ENCODE measurements around the gene FAM98A. TPM values are rescaled to one million over a fixed set of nuclear protein-coding genes. Genes with fewer than 3 reads are reported as not detected.

Gene FAM98A
- polyA plus RNA-seq, result 43.9 TPM
- long read RNA-seq, donor 1, transcript FAM98A-201 (8 exons, 2,816 nt), result major isoform, 7 of 7 reads
- long read RNA-seq, donor 1, partial matches to known transcripts, result 0 of 7 reads
- long read RNA-seq, donor 1, other reads (novel, unspliced or antisense), result 0 of 7 reads
- long read RNA-seq, donor 2, transcript FAM98A-201 (8 exons, 2,816 nt), result major isoform, 8 of 9 reads
- long read RNA-seq, donor 2, partial matches to known transcripts, result 0 of 9 reads
- long read RNA-seq, donor 2, other reads (novel, unspliced or antisense), result 0 of 9 reads
- long read RNA-seq, donor 3, result 0 reads
- long read RNA-seq, donor 4, partial matches to known transcripts, result 0 of 1 reads
- long read RNA-seq, donor 4, other reads (novel, unspliced or antisense), result 0 of 1 reads
- long read RNA-seq, donor 5, transcript FAM98A-201 (8 exons, 2,816 nt), result major isoform, 5 of 6 reads
- long read RNA-seq, donor 5, partial matches to known transcripts, result 0 of 6 reads
- long read RNA-seq, donor 5, other reads (novel, unspliced or antisense), result 0 of 6 reads
- long read RNA-seq, donor 6, transcript FAM98A-201 (8 exons, 2,816 nt), result major isoform, 6 of 10 reads
- long read RNA-seq, donor 6, partial matches to known transcripts, result 0 of 10 reads
- long read RNA-seq, donor 6, other reads (novel, unspliced or antisense), result 0 of 10 reads
- long read RNA-seq, donor 7, partial matches to known transcripts, result 0 of 5 reads
- long read RNA-seq, donor 7, other reads (novel, unspliced or antisense), result 0 of 5 reads
- long read RNA-seq, donor 8, transcript FAM98A-201 (8 exons, 2,816 nt), result major isoform, 9 of 13 reads
- long read RNA-seq, donor 8, partial matches to known transcripts, result 0 of 13 reads
- long read RNA-seq, donor 8, other reads (novel, unspliced or antisense), result 0 of 13 reads
- long read RNA-seq, donor 9, partial matches to known transcripts, result 0 of 5 reads
- long read RNA-seq, donor 9, other reads (novel, unspliced or antisense), result 0 of 5 reads
- long read RNA-seq, donor 10, transcript FAM98A-201 (8 exons, 2,816 nt), result major isoform, 14 of 15 reads
- long read RNA-seq, donor 10, partial matches to known transcripts, result 0 of 15 reads
- long read RNA-seq, donor 10, other reads (novel, unspliced or antisense), result 0 of 15 reads
- long read RNA-seq, donor 11, transcript FAM98A-201 (8 exons, 2,816 nt), result major isoform, 5 of 5 reads
- long read RNA-seq, donor 11, partial matches to known transcripts, result 0 of 5 reads
- long read RNA-seq, donor 11, other reads (novel, unspliced or antisense), result 0 of 5 reads

DNA sequence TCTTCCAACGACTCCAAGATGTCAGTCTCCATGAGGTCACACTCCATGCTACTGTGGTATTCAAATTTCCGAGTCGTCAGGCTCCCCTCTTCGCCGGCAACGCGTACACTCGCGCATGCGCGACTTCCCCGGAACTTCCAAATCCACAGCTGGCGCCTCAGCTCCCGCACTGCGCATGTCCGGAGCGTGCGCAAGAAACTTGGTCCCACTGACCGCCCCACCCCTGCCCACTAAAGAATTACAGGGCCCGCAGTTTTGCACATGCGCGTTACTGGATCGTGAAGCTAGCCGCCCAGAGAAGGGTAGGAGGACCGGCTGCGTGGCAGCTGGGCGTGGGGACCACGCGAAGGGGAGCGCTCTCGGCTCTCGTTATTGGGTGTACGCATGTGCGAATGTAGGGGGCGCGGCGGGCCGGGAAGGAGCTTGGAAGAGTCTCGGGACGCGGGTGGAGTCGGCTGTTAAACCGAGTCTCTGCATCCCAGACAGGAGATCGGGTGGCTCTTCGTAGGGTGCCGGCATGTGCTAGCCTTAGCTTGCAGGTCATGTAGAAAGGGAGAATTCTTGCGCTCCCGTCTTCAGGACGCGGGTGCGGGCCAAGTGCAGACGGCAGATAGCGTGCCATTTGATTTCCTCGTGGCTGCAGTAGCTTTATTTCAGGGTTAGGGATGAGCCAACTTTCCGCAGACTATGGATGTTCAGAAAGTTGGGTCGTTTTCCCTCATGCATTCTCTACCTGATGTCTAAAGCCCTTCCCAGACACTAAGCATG, at the start of gene FAM98A:
Gene FAM98A (minus strand): TSS at position 125 of the 768 bp plus-strand sequence. CDS start 78 bp downstream, at position 47.
- Histone ChIP-seq H3K27ac (ENCODE audit: low read length) (peak within 1 kb of the TSS; percentile 66), H3K27me3 (ENCODE audit: control insufficient read depth, insufficient read depth, low read length) (no peaks in the 10 kb centered on the region), H3K4me3 (ENCODE audit: low read length) (peak within 1 kb of the TSS; percentile 91), H3K4me1 (ENCODE audit: control insufficient read depth, insufficient read depth, low read length) (peaks cover 2% of the 10 kb centered on the region), H3K36me3 (ENCODE audit: control insufficient read depth, insufficient read depth, low read length) (peaks cover 3% of the 10 kb centered on the region), H3K9me3 (ENCODE audit: control insufficient read depth, low read depth, low read length) (no peaks in the 10 kb centered on the region)
- WGBS (ENCODE audit: insufficient coverage, low lambda C conversion rate), result no CpG with 5 or more reads among the region's 56 CpGs
- DNase-seq, result peak; percentile 99 to 100

DNA sequence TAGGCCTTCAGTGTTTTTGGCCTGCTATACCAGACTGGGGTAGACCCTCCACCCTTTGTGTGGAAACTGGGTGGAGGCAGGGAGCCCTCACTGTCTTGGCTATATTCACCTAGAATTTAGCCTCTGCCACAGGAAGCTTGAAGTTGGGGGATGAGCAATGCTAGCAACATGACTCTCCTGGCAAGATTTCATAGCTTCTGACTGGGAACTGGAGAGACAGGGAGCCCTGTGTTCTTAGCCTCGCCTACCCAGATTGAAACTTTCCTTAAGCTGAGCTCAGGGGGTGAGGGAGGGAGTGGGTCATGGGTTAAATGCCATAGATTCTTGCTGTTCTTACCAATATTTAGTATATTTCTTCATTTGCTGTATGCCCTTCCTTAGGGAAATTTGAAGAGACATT, 46.8 kb upstream of the FAM98A start:
- no peak for DNase-seq
- H3K27me3 ChIP-seq (ENCODE audit: control insufficient read depth, insufficient read depth, low read length), result no peaks in the 10 kb centered on the region
- H3K36me3 ChIP-seq (ENCODE audit: control insufficient read depth, insufficient read depth, low read length), result no peaks in the 10 kb centered on the region
- H3K27ac ChIP-seq (ENCODE audit: low read length), result no peak overlapping the region
- WGBS (ENCODE audit: insufficient coverage, low lambda C conversion rate), result no CpG with 5 or more reads among the region's 1 CpG
- H3K4me1 ChIP-seq (ENCODE audit: control insufficient read depth, insufficient read depth, low read length), result no peaks in the 10 kb centered on the region
- no peaks in the 10 kb centered on the region for H3K9me3 ChIP-seq (ENCODE audit: control insufficient read depth, low read depth, low read length)
- no peak overlapping the region for H3K4me3 ChIP-seq (ENCODE audit: low read length)

- no CpG with 5 or more reads among the region's 2 CpGs for WGBS (ENCODE audit: insufficient coverage, low lambda C conversion rate)
- Histone ChIP-seq H3K36me3 (ENCODE audit: control insufficient read depth, insufficient read depth, low read length) (no peaks in the 10 kb centered on the region), H3K4me3 (ENCODE audit: low read length) (no peak overlapping the region), H3K9me3 (ENCODE audit: control insufficient read depth, low read depth, low read length) (no peaks in the 10 kb centered on the region), H3K27ac (ENCODE audit: low read length) (no peak overlapping the region), H3K4me1 (ENCODE audit: control insufficient read depth, insufficient read depth, low read length) (no peaks in the 10 kb centered on the region), H3K27me3 (ENCODE audit: control insufficient read depth, insufficient read depth, low read length) (no peaks in the 10 kb centered on the region)
- no peak for DNase-seq
Measured at GRCh38 chr2:33644215-33644614, 45.1 kb upstream of the FAM98A start.

DNA sequence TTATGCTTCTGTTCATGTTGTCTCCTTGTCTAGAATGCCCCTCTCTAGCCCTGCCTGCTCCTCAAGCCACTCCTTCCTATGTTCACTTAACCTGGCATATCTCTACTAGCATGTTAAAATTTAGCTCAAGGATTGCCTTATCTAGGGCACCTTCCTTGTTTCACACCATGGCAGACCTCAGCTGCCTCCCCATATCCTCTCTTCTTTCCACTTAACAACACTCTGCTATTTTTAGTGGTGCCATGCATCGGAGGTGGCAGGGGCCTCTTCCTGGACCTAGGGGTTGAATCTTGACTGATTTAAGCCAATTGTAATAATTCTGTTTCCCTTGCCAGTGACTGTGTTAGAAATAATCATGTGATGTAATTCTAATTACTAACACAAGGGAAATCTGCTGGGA, 36.9 kb upstream of the FAM98A start:
- peaks cover 2% of the 10 kb centered on the region for H3K9me3 ChIP-seq (ENCODE audit: control insufficient read depth, low read depth, low read length)
- no peak for DNase-seq
- no peaks in the 10 kb centered on the region for H3K27me3 ChIP-seq (ENCODE audit: control insufficient read depth, insufficient read depth, low read length)
- H3K27ac ChIP-seq (ENCODE audit: low read length), result no peak overlapping the region
- H3K36me3 ChIP-seq (ENCODE audit: control insufficient read depth, insufficient read depth, low read length), result no peaks in the 10 kb centered on the region
- H3K4me1 ChIP-seq (ENCODE audit: control insufficient read depth, insufficient read depth, low read length), result no peaks in the 10 kb centered on the region
- H3K4me3 ChIP-seq (ENCODE audit: low read length), result no peak overlapping the region
- no CpG with 5 or more reads among the region's 1 CpG for whole genome bisulfite sequencing (ENCODE audit: insufficient coverage, low lambda C conversion rate)

GRCh38 chr2:33634261-33634910, 35.3 kb upstream of the FAM98A start:
- DNase-seq, result no peak
- 60% methylated on average over 1 of the region's 4 CpGs for whole genome bisulfite sequencing (ENCODE audit: insufficient coverage, low lambda C conversion rate)
- no peaks in the 10 kb centered on the region for H3K36me3 ChIP-seq (ENCODE audit: control insufficient read depth, insufficient read depth, low read length)
- H3K4me3 ChIP-seq (ENCODE audit: low read length), result no peak overlapping the region
- no peak overlapping the region for H3K27ac ChIP-seq (ENCODE audit: low read length)
- peaks cover 2% of the 10 kb centered on the region for H3K9me3 ChIP-seq (ENCODE audit: control insufficient read depth, low read depth, low read length)
- H3K27me3 ChIP-seq (ENCODE audit: control insufficient read depth, insufficient read depth, low read length), result no peaks in the 10 kb centered on the region
- H3K4me1 ChIP-seq (ENCODE audit: control insufficient read depth, insufficient read depth, low read length), result no peaks in the 10 kb centered on the region

GRCh38 chr2:33633315-33633714, 34.2 kb upstream of the FAM98A start:
- Histone ChIP-seq H3K4me3 (ENCODE audit: low read length) (no peak overlapping the region), H3K36me3 (ENCODE audit: control insufficient read depth, insufficient read depth, low read length) (no peaks in the 10 kb centered on the region), H3K27me3 (ENCODE audit: control insufficient read depth, insufficient read depth, low read length) (no peaks in the 10 kb centered on the region), H3K9me3 (ENCODE audit: control insufficient read depth, low read depth, low read length) (peaks cover 2% of the 10 kb centered on the region), H3K27ac (ENCODE audit: low read length) (no peak overlapping the region), H3K4me1 (ENCODE audit: control insufficient read depth, insufficient read depth, low read length) (no peaks in the 10 kb centered on the region)
- DNase-seq, result no peak
- no CpG with 5 or more reads among the region's 2 CpGs for WGBS (ENCODE audit: insufficient coverage, low lambda C conversion rate)

GRCh38 chr2:33632831-33633230, 33.7 kb upstream of the FAM98A start:
- H3K27me3 ChIP-seq (ENCODE audit: control insufficient read depth, insufficient read depth, low read length), result no peaks in the 10 kb centered on the region
- no CpG with 5 or more reads among the region's 2 CpGs for WGBS (ENCODE audit: insufficient coverage, low lambda C conversion rate)
- H3K36me3 ChIP-seq (ENCODE audit: control insufficient read depth, insufficient read depth, low read length), result no peaks in the 10 kb centered on the region
- H3K9me3 ChIP-seq (ENCODE audit: control insufficient read depth, low read depth, low read length), result peaks cover 2% of the 10 kb centered on the region
- H3K4me3 ChIP-seq (ENCODE audit: low read length), result no peak overlapping the region
- H3K27ac ChIP-seq (ENCODE audit: low read length), result no peak overlapping the region
- DNase-seq, result no peak
- H3K4me1 ChIP-seq (ENCODE audit: control insufficient read depth, insufficient read depth, low read length), result no peaks in the 10 kb centered on the region

GRCh38 chr2:33628031-33628827, 29.1 kb upstream of the FAM98A start:
- no peak for DNase-seq
- Histone ChIP-seq H3K9me3 (ENCODE audit: control insufficient read depth, low read depth, low read length) (peaks cover 2% of the 10 kb centered on the region), H3K4me3 (ENCODE audit: low read length) (no peak overlapping the region), H3K4me1 (ENCODE audit: control insufficient read depth, insufficient read depth, low read length) (no peaks in the 10 kb centered on the region), H3K27me3 (ENCODE audit: control insufficient read depth, insufficient read depth, low read length) (no peaks in the 10 kb centered on the region), H3K27ac (ENCODE audit: low read length) (no peak overlapping the region), H3K36me3 (ENCODE audit: control insufficient read depth, insufficient read depth, low read length) (no peaks in the 10 kb centered on the region)
- WGBS (ENCODE audit: insufficient coverage, low lambda C conversion rate), result 54% methylated on average over 2 of the region's 6 CpGs

DNA sequence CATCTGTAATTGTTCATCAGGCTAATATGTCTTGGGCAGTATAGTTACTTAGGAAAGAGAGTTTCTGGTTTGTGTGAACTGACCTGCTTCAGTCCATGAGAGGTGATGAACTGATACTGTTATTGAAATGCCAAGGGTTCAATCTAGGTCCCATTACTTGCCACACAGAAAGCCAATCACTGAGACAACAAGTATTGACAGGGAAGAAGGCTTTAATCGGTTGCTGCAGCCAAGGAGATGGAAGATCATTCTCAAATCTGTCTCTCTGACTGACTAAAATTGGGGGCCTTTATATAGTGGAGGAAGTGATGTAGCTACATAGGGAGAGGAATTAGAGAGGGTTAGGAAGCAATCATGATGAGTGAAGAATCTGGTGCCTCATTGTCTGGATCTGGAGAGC, 19.9 kb upstream of the FAM98A start:
- DNase-seq, result no peak
- Histone ChIP-seq H3K4me1 (ENCODE audit: control insufficient read depth, insufficient read depth, low read length) (no peaks in the 10 kb centered on the region), H3K9me3 (ENCODE audit: control insufficient read depth, low read depth, low read length) (no peaks in the 10 kb centered on the region), H3K27me3 (ENCODE audit: control insufficient read depth, insufficient read depth, low read length) (no peaks in the 10 kb centered on the region), H3K4me3 (ENCODE audit: low read length) (no peak overlapping the region), H3K27ac (ENCODE audit: low read length) (no peak overlapping the region), H3K36me3 (ENCODE audit: control insufficient read depth, insufficient read depth, low read length) (no peaks in the 10 kb centered on the region)
- no CpG with 5 or more reads among the region's 1 CpG for WGBS (ENCODE audit: insufficient coverage, low lambda C conversion rate)

Measured in large intestine (tissue), 12 donors.